ENCODE results near the gene USP7. TPM values are rescaled to one million over a fixed set of nuclear protein-coding genes. Genes with fewer than 3 reads are reported as not detected.

The USP7 gene
- total and polyA plus RNA-seq, 2 experiments from 2014 or later, result 38.0 to 40.8 TPM

DNA sequence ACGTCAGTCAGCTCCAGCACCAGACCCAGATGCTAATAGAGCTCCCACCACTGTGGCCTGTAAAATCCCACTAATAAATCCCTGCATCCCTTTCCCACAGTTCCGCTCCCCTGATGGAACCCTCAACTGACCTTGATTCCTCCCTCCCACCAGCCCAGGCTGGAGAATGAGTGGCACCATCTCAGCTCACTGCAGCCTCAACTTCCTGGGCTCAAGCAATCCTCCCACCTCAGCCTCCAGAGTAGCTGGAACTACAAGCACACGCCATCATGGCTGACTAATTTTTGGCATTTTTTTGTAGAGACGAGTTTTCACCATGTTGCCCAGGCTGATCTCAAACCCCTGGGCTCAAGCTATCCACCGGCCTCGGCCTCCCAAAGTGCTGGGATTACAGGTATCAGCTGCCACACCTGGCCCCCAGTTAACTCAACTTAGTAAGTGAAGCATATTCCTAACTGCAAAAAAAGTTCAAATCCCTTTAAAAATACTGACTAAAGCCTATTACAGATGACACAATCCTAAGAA, 15.6 kb downstream of the USP7 start:
- Histone ChIP-seq H3K4me2 (no peak overlapping the region), H3K36me3 (replicated peaks; ENCODE audit: insufficient read depth, low read depth) (no peaks in the 10 kb centered on the region), H4K20me1 (ENCODE audit: insufficient read depth, poor library complexity, severe bottlenecking) (peaks cover 100% of the 10 kb centered on the region), H3K9me3 (ENCODE audit: low read depth) (no peaks in the 10 kb centered on the region), H3K9me2 (replicated peaks; ENCODE audit: insufficient read depth) (no peaks in the 10 kb centered on the region), H3K4me3 (no peak overlapping the region), H3K79me2 (peaks cover 100% of the 10 kb centered on the region), H3K27ac (no peak overlapping the region), H2AFZ (no peak overlapping the region), H3K4me1 (ENCODE audit: insufficient read depth) (peaks cover 40% of the 10 kb centered on the region), H3K27me3 (no peaks in the 10 kb centered on the region)
- WGBS (ENCODE audit: low lambda C conversion rate, missing lambda C conversion rate), result 89% methylated on average over 6 of the region's 6 CpGs
- TF ChIP-seq, protein P1, sequence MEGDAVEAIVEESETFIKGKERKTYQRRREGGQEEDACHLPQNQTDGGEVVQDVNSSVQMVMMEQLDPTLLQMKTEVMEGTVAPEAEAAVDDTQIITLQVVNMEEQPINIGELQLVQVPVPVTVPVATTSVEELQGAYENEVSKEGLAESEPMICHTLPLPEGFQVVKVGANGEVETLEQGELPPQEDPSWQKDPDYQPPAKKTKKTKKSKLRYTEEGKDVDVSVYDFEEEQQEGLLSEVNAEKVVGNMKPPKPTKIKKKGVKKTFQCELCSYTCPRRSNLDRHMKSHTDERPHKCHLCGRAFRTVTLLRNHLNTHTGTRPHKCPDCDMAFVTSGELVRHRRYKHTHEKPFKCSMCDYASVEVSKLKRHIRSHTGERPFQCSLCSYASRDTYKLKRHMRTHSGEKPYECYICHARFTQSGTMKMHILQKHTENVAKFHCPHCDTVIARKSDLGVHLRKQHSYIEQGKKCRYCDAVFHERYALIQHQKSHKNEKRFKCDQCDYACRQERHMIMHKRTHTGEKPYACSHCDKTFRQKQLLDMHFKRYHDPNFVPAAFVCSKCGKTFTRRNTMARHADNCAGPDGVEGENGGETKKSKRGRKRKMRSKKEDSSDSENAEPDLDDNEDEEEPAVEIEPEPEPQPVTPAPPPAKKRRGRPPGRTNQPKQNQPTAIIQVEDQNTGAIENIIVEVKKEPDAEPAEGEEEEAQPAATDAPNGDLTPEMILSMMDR (IDR thresholded peaks at IDR 0.05; ENCODE audit: poor library complexity), result no peak
- TF ChIP-seq EZH2 (IDR thresholded peaks at IDR 0.05; ENCODE audit: borderline replicate concordance) (no peak), EZH2phosphoT487 (IDR thresholded peaks at IDR 0.05; ENCODE audit: low read depth, severe bottlenecking, unreplicated experiment) (no peak)
- no peak for DNase-seq (ENCODE audit: low spot score)

DNA sequence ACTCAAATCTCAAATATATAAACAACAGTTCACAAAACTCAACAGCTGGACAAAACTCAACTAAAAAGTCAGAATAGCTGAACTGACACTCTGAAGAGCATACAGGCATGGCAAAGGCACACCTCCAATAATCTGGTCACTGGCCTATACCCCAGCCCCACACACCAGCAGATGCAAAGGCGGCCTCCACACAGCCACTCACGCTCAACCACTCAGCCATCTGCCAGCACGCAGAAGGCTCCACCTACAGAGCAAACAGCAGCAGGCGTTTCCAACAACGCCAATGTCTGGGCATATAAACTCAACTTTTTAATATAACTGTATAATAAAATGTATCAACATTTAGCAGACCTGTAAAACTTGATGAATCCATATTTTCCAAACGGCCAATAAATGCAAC, 17.2 kb downstream of the USP7 start:
- DNase-seq (ENCODE audit: low spot score), result no peak
- TF ChIP-seq EZH2phosphoT487 (IDR thresholded peaks at IDR 0.05; ENCODE audit: low read depth, severe bottlenecking, unreplicated experiment), result no peak
- no peak for TF ChIP-seq EZH2 (IDR thresholded peaks at IDR 0.05; ENCODE audit: borderline replicate concordance)
- TF ChIP-seq, protein P1 (IDR thresholded peaks at IDR 0.05; ENCODE audit: poor library complexity), result no peak
- H3K4me1 ChIP-seq (ENCODE audit: insufficient read depth), result peaks cover 29% of the 10 kb centered on the region

DNA sequence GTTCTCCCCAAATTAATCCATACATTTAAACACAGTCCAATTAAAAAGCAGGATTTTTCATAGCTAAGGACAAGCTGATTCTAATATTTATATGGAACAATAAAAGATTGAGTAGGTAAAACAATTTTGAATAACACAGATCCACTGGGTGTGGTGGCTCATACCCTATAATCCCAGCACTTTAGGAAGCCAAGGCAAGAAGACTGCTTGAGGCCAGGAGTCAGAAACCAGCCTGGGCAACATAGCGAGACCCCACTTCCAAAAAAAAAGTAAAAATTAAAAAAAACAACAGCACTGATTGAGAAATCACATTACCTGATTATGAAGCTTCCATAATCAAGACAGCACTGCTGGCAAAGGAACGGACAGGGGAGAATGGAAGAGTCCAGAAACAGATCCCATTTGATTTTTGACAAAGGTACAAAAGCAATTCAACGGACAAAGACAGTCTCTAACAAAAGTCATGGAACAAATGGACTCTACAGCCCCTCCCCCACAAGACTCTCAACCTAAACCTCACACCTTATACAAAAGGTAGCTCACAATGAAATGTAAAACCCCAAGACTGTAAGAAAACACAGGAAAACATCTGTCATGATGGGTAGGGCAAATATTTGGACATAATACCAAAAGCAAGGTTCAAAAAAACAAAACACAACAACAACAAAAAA, 17.9 kb downstream of the USP7 start:
- no peaks in the 10 kb centered on the region for H3K9me3 ChIP-seq (ENCODE audit: low read depth)
- peaks cover 98% of the 10 kb centered on the region for H3K79me2 ChIP-seq
- H3K27me3 ChIP-seq, result no peaks in the 10 kb centered on the region
- no peaks in the 10 kb centered on the region for H3K9me2 ChIP-seq (replicated peaks; ENCODE audit: insufficient read depth)
- H3K4me2 ChIP-seq, result no peak overlapping the region
- H3K4me1 ChIP-seq (ENCODE audit: insufficient read depth), result peaks cover 21% of the 10 kb centered on the region
- TF ChIP-seq, protein P1 (IDR thresholded peaks at IDR 0.05; ENCODE audit: poor library complexity), result no peak
- TF ChIP-seq EZH2 (IDR thresholded peaks at IDR 0.05; ENCODE audit: borderline replicate concordance) (no peak), EZH2phosphoT487 (IDR thresholded peaks at IDR 0.05; ENCODE audit: low read depth, severe bottlenecking, unreplicated experiment) (no peak)
- no peak overlapping the region for H3K4me3 ChIP-seq
- no peaks in the 10 kb centered on the region for H3K36me3 ChIP-seq (replicated peaks; ENCODE audit: insufficient read depth, low read depth)
- 96% methylated on average over 3 of the region's 3 CpGs for WGBS (ENCODE audit: low lambda C conversion rate, missing lambda C conversion rate)
- H4K20me1 ChIP-seq (ENCODE audit: insufficient read depth, poor library complexity, severe bottlenecking), result peaks cover 100% of the 10 kb centered on the region
- no peak for DNase-seq (ENCODE audit: low spot score)
- no peak overlapping the region for H2AFZ ChIP-seq
- H3K27ac ChIP-seq, result no peak overlapping the region

More for the DNA sequence above, 17.2 kb downstream of the USP7 start:
- no peak overlapping the region for H3K27ac ChIP-seq
- H3K4me3 ChIP-seq, result no peak overlapping the region
- no peaks in the 10 kb centered on the region for H3K36me3 ChIP-seq (replicated peaks; ENCODE audit: insufficient read depth, low read depth)
- no peak overlapping the region for H3K4me2 ChIP-seq
- H4K20me1 ChIP-seq (ENCODE audit: insufficient read depth, poor library complexity, severe bottlenecking), result peaks cover 100% of the 10 kb centered on the region
- WGBS (ENCODE audit: low lambda C conversion rate, missing lambda C conversion rate), result 82% methylated on average over 6 of the region's 6 CpGs
- no peaks in the 10 kb centered on the region for H3K9me2 ChIP-seq (replicated peaks; ENCODE audit: insufficient read depth)
- H3K27me3 ChIP-seq, result no peaks in the 10 kb centered on the region
- H3K9me3 ChIP-seq (ENCODE audit: low read depth), result no peaks in the 10 kb centered on the region
- peaks cover 100% of the 10 kb centered on the region for H3K79me2 ChIP-seq
- H2AFZ ChIP-seq, result no peak overlapping the region

All from hepatocyte (in vitro differentiated cells).